Germinal center (tissue), 1 donor: ENCODE measurements around the gene RRP1.
"Not testable (repeated sequence)": the region's sequence is repeated elsewhere in the genome, so short reads cannot be mapped to it uniquely, and the experiment has no call there.

Experiments
- DNase-seq: peaks from one replicate; pipeline ENCODE4 v3.0.0; 2012; ENCODE audit warnings: mixed read lengths, low spot score

The RRP1 gene

DNA sequence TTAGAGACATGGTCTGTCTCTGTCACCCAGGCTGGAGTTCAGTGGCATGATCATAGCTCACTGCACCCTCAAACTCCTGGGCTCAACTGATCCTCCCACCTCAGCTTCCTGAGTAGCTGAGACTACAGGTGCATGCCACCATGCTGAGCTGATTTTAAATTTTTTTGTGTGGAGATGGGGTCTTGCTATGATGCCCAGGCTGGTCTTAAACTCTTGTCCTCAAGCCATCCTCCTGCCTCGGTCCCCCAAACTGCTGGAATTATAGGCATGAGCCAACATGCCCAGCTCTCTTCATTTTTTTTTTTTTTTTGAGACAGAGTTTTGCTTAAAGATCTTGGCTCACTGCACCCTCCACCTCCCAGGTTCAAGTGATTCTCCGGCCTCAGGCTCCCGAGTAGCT is 50.9 kb downstream of the RRP1 start:
- no peak for DNase-seq

DNA sequence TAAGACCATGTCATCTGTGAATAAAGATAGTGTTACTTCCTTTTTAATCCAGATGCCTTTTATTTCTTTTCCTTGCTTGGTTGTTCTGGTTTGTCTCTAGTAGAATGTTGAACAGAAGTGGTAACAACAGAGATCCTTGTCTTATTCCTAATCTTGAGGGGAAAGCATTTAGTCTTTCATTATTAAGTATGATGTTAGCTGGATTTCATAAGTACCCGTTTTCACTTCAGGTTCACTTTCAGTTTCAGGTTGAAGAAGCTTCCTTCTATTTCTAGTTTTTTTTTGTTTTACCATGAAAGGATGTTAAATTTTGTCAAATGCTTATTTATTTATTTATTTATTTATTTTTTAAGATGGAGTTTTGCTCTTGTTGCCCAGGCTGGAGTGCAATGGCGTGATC is 53.4 kb downstream of the RRP1 start:
- DNase-seq: no peak

DNA sequence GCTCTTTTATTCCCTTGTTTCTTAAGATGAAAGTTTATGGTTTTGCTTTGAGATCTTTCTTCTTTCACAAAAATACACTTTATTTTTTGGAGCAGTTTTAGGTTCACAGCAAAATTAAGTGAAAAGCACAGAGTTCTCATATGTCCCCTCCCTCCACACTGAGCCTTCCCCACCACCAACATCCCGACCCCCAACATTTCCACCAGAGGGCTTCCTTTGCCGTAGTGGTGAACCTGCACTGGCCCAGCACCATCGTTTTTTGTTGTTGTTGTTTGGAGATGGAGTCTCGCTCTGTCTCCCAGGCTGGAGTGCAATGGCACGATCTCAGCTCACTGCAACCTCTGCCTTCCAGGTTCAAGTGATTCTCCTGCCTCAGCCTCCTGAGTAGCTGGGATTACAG is 55.5 kb downstream of the RRP1 start:
- DNase-seq: not testable (repeated sequence)

DNA sequence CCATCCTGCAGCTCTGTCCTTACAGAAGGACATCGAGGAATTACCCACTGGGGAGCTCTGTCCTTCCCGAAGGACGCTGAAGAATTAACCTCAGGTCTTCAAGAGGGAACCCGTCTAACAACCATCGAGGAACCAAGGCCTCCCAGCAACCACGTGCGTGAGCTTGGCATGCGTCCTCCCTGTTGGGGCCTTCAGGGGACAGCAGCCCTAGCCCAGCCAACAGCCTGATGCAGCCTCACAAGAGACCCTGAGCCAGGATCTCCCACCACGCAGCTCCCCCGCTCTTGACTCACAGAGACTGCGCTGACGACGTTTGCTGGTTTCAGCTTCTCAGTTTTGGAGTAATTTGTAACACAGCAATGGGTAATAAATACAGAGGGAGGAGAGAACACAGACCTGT is 56.0 kb downstream of the RRP1 start:
- no peak for DNase-seq

DNA sequence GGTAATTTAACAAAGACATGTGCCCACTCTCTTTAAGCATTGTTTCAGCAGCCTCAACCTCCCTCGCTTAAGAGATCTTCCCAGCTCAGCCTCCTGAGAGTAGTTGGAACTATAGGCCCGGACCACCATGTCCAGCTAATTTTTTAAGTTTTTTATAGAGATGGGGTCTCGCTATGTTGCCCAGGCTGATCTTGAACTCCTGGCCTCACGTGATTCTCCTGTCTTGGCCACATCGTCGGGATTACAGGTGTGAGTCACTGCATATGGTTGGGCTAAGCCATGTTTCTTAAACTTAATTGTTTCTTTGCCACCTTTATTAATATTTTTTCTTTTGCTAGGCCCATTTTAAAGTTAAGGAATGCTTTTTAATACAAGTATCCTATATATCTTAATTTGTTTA is 57.1 kb downstream of the RRP1 start:
- no peak for DNase-seq

DNA sequence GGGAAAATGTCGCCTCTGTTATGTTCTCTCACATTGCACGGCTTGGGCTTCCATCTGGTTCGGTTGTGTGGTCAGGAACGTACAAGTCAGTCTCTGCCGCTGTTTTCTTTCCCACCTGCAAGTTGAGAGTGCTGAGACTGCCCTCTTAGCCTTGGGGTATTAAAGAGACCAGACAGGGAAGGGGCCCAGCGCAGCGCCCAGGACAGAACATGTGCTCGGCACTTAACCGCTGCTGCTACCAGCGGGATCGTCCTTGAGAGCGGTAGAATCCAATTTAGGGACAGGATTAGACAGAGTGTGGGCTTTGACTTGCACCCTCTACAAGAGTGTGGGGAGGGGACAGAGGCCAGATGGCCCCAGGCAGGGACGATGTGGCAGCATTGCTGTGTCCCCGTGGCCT is 57.9 kb downstream of the RRP1 start:
- DNase-seq: no peak

DNA sequence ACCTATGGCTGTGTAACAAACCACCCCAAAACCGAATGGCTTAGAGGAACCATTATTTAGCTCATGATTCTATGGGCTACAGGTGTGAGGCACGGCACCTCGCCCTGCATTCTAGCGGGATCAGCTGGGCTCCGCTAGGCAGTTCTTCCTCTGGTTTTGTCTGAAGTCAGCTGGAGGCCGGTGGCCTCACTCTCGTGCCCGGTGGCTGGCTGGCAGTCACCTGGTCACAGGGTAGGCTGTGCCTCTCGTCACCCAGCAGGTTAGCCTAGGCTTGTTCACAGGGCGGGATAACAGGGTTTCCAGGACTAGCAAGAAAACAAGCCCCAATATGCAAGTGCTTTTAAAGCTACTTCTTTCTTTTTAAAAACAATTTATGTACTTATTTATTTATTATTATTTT is 59.4 kb downstream of the RRP1 start:
- no peak for DNase-seq

DNA sequence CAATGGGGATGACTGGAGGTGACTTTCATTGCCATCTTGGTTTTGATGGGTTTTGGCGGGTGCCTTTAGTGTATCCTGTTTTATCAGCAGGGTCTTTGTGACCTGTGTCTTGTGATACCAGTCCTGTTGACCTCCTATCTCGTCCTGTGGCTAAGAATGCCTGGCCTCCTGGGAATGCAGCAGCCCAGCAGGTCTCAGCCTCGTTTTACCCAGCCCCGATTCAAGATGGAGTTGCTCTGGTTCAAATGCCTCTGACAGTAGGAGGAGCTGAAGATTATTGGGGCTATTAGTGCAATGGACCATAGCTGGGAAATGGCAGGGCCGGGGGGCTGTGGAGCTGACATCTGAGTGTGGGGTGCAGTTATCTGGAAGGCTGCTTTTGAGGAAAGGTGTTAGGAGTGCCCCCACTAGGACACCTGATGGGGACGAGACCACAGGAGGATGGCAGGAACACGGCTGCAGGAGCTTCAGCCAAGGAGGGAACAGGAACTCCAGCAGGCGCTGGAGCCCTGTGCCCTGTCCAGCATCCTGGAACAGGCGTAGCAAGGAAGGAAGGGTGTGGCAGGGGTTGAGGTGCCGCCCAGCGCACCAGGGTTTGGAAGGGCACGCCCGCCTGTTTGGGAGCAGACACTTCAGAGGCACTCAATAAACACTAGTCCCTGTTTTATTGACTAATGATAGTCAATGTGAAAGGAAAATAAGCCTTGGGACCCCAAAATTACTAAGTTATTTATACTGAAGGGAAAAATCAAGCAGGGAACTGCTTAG is 60.3 kb downstream of the RRP1 start:
- no peak for DNase-seq

DNA sequence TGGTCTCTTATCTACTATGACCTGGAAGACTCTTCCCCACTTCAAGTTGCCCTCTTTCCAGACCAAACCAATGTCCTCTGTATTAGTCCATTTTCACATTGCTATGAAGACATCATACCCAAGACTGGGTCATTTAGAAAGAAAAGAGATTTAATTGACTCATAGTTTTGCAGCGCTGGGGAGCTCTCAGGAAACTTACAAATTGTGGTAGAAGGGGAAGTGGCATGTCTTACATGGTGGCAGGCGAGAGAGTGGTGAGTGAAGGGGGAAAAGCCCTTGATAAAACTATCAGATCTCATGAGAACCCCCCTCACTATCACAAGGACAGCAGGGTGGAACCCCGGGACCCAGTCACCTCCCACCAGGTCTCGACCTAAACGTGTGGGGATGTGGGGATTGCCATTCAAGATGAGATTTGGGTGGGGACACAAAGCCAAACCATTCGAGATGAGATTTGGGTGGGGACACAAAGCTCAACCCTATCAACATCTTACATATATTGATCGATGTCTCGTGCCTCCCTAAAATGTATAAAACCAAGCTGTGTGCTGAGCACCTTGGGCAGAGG is 61.4 kb downstream of the RRP1 start:
- no peak for DNase-seq

DNA sequence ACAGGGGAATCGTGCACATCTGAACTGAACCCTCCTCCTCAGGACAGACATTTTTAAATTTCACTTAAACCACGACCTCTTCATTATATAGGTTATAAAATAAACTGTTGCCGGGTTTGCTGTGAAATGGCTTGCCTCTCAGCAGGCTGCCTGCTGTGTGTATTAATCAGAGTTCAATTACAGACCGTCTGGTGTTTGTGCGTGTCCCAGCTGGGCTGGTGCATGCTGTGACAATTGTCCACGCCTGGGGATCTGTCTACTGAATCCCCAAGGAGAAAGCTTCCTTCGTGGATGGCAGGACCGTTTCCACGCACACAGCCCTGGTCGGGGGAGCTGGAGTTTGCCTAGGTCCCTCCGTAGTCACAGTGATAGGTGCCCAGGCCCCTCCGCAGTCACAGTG is 62.2 kb downstream of the RRP1 start:
- no peak for DNase-seq

DNA sequence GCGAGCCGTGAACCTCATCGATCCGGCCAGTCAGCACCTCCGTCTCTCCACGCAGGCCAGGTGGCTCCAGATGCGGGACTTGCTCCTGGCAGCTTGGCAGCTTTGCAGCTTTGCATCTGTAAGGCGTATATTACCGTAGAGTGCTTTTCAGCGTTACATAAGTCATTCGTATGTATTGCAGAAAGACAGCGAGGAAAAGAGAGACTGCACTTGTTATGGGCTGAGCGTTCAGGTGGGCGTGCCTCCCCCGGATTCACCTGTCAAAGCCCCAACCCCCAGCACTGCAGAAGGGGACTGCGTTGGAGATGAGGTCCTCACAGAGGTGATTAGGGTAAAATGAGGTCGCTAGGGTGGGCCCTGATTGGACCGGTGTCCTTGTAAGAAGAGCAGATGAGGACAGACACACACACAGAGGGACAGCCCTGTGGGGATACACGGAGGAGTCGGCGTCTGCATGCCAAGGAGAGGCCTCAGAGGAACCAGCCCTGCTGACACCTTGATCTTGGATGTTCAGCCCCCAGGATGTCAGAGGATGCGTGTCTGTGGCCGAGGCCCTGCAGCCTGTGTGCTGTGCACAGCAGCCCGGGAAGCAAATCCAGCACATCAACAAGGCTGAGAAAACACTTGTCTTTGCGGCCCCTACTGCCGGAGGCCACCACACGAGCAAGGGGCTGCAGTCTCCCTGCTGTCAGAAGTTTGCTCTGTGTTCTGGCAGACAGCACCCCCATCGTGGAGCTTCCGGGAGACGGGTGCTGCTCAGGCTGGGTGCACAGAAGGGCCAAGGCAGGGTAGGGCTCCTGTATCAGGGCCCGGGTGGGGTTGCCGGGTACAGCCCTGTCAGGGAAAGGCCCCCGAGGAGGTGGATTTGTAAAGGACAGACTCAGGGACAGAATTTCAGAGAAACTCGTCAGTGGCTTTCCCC is 64.7 kb downstream of the RRP1 start:
- no peak for DNase-seq
